ENCODE results near the gene SPINK7.

The SPINK7 gene

DNA sequence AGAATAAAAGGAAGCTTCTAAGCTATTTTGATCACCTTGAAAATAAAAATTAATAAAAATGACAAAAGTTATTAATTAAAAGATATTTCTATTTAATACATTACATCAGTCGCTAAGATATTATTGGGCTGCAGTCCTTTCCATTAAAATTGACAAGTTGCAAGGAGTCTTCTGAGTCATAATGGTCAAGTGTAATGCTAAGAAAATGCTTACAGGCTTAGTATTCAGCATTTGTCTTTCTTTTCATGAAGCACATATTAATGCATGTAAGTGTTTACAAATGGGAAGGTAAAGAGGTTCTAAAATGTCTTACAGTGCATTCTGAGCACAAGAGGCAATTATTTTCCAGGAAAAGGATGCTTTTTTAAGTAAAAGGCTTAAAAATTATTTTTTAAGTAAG, 40.5 kb downstream of the SPINK7 start:
- TF ChIP-seq, protein P1, sequence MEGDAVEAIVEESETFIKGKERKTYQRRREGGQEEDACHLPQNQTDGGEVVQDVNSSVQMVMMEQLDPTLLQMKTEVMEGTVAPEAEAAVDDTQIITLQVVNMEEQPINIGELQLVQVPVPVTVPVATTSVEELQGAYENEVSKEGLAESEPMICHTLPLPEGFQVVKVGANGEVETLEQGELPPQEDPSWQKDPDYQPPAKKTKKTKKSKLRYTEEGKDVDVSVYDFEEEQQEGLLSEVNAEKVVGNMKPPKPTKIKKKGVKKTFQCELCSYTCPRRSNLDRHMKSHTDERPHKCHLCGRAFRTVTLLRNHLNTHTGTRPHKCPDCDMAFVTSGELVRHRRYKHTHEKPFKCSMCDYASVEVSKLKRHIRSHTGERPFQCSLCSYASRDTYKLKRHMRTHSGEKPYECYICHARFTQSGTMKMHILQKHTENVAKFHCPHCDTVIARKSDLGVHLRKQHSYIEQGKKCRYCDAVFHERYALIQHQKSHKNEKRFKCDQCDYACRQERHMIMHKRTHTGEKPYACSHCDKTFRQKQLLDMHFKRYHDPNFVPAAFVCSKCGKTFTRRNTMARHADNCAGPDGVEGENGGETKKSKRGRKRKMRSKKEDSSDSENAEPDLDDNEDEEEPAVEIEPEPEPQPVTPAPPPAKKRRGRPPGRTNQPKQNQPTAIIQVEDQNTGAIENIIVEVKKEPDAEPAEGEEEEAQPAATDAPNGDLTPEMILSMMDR (IDR thresholded peaks at IDR 0.05; ENCODE audit: low read depth, low read length): no peak
- no peak overlapping the region for H3K4me3 ChIP-seq (ENCODE audit: low read depth, low read length)

DNA sequence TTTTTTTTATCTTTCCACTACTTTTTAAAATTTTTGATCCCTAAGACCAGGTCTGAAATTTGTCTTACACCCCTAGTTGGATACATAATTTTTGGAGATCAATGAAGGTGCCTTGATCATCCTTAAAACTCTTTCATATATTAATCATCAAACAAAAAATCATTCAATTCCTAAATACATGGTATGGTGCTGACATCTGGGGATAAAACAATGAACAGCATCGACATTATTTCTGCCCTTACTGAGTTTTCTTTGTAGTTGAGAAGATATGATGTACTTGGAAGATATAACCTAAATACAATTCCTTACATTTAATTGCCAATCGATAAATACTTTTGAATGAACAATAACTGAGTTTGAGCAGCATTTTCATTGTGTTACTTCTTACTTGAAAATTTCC, 41.4 kb downstream of the SPINK7 start:
- no peak overlapping the region for H3K4me3 ChIP-seq (ENCODE audit: low read depth, low read length)
- TF ChIP-seq, protein P1 (IDR thresholded peaks at IDR 0.05; ENCODE audit: low read depth, low read length): no peak

DNA sequence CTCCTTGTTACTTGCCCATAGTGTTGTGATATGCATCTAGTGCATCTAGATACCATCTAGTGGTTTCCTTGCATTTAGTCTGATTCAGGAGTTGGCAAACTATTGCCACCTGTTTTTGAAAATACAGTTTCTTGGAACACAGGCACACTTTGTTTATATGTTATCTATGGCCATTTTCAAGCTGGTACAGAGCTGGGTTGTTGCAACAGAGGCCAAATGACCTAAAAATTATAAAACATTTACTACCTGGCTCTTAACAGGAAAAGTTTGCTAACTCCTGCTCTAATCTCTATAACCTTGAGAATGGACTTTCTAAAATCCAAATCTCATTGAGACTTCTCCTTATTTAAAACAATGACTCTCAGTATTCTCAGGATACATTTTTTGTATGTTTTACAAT, 52.1 kb downstream of the SPINK7 start:
- TF ChIP-seq, protein P1 (IDR thresholded peaks at IDR 0.05; ENCODE audit: low read depth, low read length): no peak

More for the DNA sequence above, 52.1 kb downstream of the SPINK7 start:
- H3K4me3 ChIP-seq (ENCODE audit: low read depth, low read length): no peak overlapping the region

Measured in WI38 (cell line).